Left ventricle myocardium superior (tissue), 1 donor: ENCODE results near the gene MC2R. TPM values are rescaled to one million over a fixed set of nuclear protein-coding genes. Genes with fewer than 3 reads are reported as not detected.

Experiments used
- ATAC-seq: fragments of 200-7000 bp; cut with Tn5 transposase; one replicate; pipeline ENCODE4 v1.9.1; 2020; ENCODE audit warnings: mild to moderate bottlenecking, moderate library complexity
- DNase-seq: peaks from one replicate; pipeline ENCODE4 v3.0.0-alpha.2; 2020
- intact Hi-C: fragments of 100-400 bp; cut with micrococcal nuclease; formaldehyde crosslinking; loops from one replicate; pipeline ENCODE4 v1.11.0; 2022
- total RNA-seq: library from RNA; stranded (reverse); fragmentation: NEBNext Ultra II Directional; extraction: Animal tissue kit (Norgen Biotek cat#: 25700); gene quantifications from one replicate; pipeline ENCODE4 v1.2.1, GENCODE V29; 2021
- donor health status: DM: no; HTN: yes; CAD: no; lungs with severe emphysema.

MC2R gene
- total RNA-seq, 1 donor from 2014 or later, result not detected

DNA sequence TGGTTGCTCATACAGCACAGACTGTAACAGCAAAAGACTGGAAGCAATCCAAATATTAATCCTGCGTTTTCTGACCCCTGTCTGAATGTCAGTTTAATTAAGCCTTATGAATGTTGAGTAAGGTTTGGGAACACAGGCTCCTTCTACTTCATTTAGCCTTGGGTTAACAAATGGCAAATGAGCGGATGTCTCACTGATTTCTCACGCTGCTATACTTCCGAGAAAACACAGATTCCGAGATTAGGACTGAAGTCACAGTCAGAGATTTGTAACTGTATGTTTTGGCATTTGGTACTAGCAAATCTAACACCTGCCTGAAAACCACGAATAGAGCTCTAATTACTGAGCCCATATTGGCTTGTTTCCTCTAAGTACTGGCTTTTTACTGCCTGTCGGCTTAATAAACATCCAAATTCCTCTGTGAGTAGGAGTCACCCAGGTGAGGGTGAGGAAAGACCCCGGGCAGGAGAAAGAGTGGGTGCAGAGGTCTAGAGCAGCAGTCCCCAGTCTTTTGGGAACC, 80.8 kb downstream of the MC2R start:
- ATAC-seq, result no peak
- DNase-seq, result no peak
- intact Hi-C loops, result no loop called here

Other genes starting within 250 kb of the MC2R start
- 52.0 TPM for gene FAM210A, start 189.0 kb downstream of the MC2R start, total RNA-seq
- gene RNMT, start 188.9 kb downstream of the MC2R start, total RNA-seq, result 20.0 TPM
- gene MC5R, start 91.4 kb downstream of the MC2R start, total RNA-seq, result not detected
- 3.7 TPM for gene ZNF519, start 216.9 kb upstream of the MC2R start, total RNA-seq